Measurements from ENCODE around the gene CNTNAP2.

DNA sequence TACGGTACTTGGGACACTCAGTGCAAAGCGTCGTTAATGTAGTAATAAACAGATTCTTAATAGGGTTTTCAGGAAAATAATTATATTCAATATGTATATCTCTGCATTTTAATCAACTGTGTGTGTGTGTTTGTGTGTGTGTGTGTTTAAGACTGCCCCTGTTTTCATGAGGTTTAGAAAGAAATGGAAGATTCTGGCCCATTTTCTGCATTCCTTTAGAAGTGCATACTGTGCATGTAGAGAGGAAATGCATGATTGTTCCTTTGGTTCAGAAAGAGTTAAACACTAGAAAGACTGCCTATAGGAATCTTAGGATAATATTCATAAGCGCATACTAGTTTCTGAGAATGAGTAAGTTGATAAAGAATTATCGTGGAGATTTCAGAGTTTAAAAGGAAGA, 975 bp downstream of the CNTNAP2 start:
- no peak for TF ChIP-seq GATA3 (IDR thresholded peaks at IDR 0.05; ENCODE audit: low read depth, low read length)
- TF ChIP-seq GATA2 (IDR thresholded peaks at IDR 0.05; ENCODE audit: low read depth, low read length): no peak
